Measurements from ENCODE around the gene FLT3LG. TPM values are rescaled to one million over a fixed set of nuclear protein-coding genes. Genes with fewer than 3 reads are reported as not detected.

FLT3LG gene
- total and polyA plus RNA-seq, 2 experiments from 2014 or later, result 1.3 to 4.6 TPM

- H3K4me3 ChIP-seq, result no peak overlapping the region
- no peak overlapping the region for H3K27ac ChIP-seq
- H3K36me3 ChIP-seq (ENCODE audit: low read depth), result peaks cover 44% of the 10 kb centered on the region
- no peaks in the 10 kb centered on the region for H4K20me1 ChIP-seq (ENCODE audit: insufficient read depth)
- peaks cover 55% of the 10 kb centered on the region for H3K79me2 ChIP-seq (ENCODE audit: insufficient read depth)
- peaks cover 9% of the 10 kb centered on the region for H3K4me1 ChIP-seq (ENCODE audit: insufficient read depth)
- H3K9me2 ChIP-seq (ENCODE audit: insufficient read depth), result no peaks in the 10 kb centered on the region
- no peak for TF ChIP-seq EZH2phosphoT487 (IDR thresholded peaks at IDR 0.05; ENCODE audit: insufficient read depth, low read depth)
- no peak for TF ChIP-seq EZH2 (IDR thresholded peaks at IDR 0.05; ENCODE audit: insufficient read depth, poor library complexity, severe bottlenecking)
- H2AFZ ChIP-seq, result no peak overlapping the region
- no peak for DNase-seq
- WGBS, 2 experiments (ENCODE audit: low coverage in 1 of 2, low lambda C conversion rate in 2 of 2, missing lambda C conversion rate in 2 of 2), result 93 to 100% methylated on average over 4 to 8 of the region's 8 CpGs
- H3K9ac ChIP-seq, result no peak overlapping the region
- no peaks in the 10 kb centered on the region for H3K27me3 ChIP-seq (replicated peaks; ENCODE audit: insufficient read depth)
- in situ Hi-C loops (cut with MboI), result no loop called here
- peaks cover 20% of the 10 kb centered on the region for H3F3A ChIP-seq (ENCODE audit: insufficient read depth)
- no peaks in the 10 kb centered on the region for H3K9me3 ChIP-seq (ENCODE audit: low read depth)
- H3K4me2 ChIP-seq (ENCODE audit: unreplicated experiment), result no peak overlapping the region
Observed at GRCh38 chr19:49534632-49535385, 60.8 kb downstream of the FLT3LG start.

MicroRNAs encoded within 50 kb of the gene (microRNA counts, 767-probe panel; counts per million panel counts)
- 447 counts per million, percentile 86 among the panel's probes with 10 or more counts for microRNA hsa-miR-150-5p

Small RNA genes within 50 kb of the gene (microRNA-seq; reads per million reads assigned to microRNA genes)
- gene MIR150 (ENCODE audit: borderline number of aligned reads), result not detected

Small RNA genes within 50 kb of the gene (small RNA-seq; reads per million reads assigned to genes)
- gene COX6CP7 (ENCODE audit: low read depth, low replicate concordance) (not detected), gene MIR150 (ENCODE audit: low read depth, low replicate concordance) (not detected), gene SNORD32A (ENCODE audit: low read depth, low replicate concordance) (not detected), gene SNORD33 (ENCODE audit: low read depth, low replicate concordance) (not detected), gene SNORD34 (ENCODE audit: low read depth, low replicate concordance) (not detected), gene SNORD35A (ENCODE audit: low read depth, low replicate concordance) (not detected), gene SNORD35B (ENCODE audit: low read depth, low replicate concordance) (not detected)

Other genes starting within 250 kb of the FLT3LG start
- gene SLC6A16, start 149.0 kb upstream of the FLT3LG start, total RNA-seq (2014; rRNA removed; shearing (Covaris generic)), result 0.51 TPM in 1 of 2 replicates, not detected in the other
- gene SLC6A16, start 149.0 kb upstream of the FLT3LG start, polyA plus RNA-seq (2016; fragmentation: Nextera tagmentation; extraction: Ambion mirVana), result 0.40 TPM in 1 of 2 replicates, not detected in the other
- not detected in 2 replicates for gene CD37, start 138.8 kb upstream of the FLT3LG start, total RNA-seq (2014; rRNA removed; shearing (Covaris generic))
- gene CD37, start 138.8 kb upstream of the FLT3LG start, polyA plus RNA-seq (2016; fragmentation: Nextera tagmentation; extraction: Ambion mirVana), result 1.8 and 2.4 TPM in 2 replicates
- gene TEAD2, start 111.8 kb upstream of the FLT3LG start, total RNA-seq (2014; rRNA removed; shearing (Covaris generic)), result 13.9 and 18.7 TPM in 2 replicates
- 7.1 and 7.8 TPM in 2 replicates for gene TEAD2, start 111.8 kb upstream of the FLT3LG start, polyA plus RNA-seq (2016; fragmentation: Nextera tagmentation; extraction: Ambion mirVana)
- 0.63 TPM in 1 of 2 replicates, not detected in the other for gene DKKL1, start 110.3 kb upstream of the FLT3LG start, total RNA-seq (2014; rRNA removed; shearing (Covaris generic))
- 0.30 TPM in 1 of 2 replicates, not detected in the other for gene DKKL1, start 110.3 kb upstream of the FLT3LG start, polyA plus RNA-seq (2016; fragmentation: Nextera tagmentation; extraction: Ambion mirVana)
- gene KASH5, start 86.0 kb upstream of the FLT3LG start, total RNA-seq (2014; rRNA removed; shearing (Covaris generic)), result not detected in 2 replicates
- gene KASH5, start 86.0 kb upstream of the FLT3LG start, polyA plus RNA-seq (2016; fragmentation: Nextera tagmentation; extraction: Ambion mirVana), result not detected in 2 replicates
- gene PTH2, start 50.8 kb upstream of the FLT3LG start, total RNA-seq (2014; rRNA removed; shearing (Covaris generic)), result not detected in 2 replicates
- not detected in 2 replicates for gene PTH2, start 50.8 kb upstream of the FLT3LG start, polyA plus RNA-seq (2016; fragmentation: Nextera tagmentation; extraction: Ambion mirVana)
- not detected in 2 replicates for gene GFY, start 48.8 kb upstream of the FLT3LG start, total RNA-seq (2014; rRNA removed; shearing (Covaris generic))
- not detected in 2 replicates for gene GFY, start 48.8 kb upstream of the FLT3LG start, polyA plus RNA-seq (2016; fragmentation: Nextera tagmentation; extraction: Ambion mirVana)
- gene SLC17A7, start 32.7 kb upstream of the FLT3LG start, total RNA-seq (2014; rRNA removed; shearing (Covaris generic)), result not detected in 2 replicates
- gene SLC17A7, start 32.7 kb upstream of the FLT3LG start, polyA plus RNA-seq (2016; fragmentation: Nextera tagmentation; extraction: Ambion mirVana), result not detected in 2 replicates
- 68.0 and 90.2 TPM in 2 replicates for gene PIH1D1, start 22.4 kb upstream of the FLT3LG start, total RNA-seq (2014; rRNA removed; shearing (Covaris generic))
- gene PIH1D1, start 22.4 kb upstream of the FLT3LG start, polyA plus RNA-seq (2016; fragmentation: Nextera tagmentation; extraction: Ambion mirVana), result 73.5 and 79.9 TPM in 2 replicates
- 30.4 and 43.8 TPM in 2 replicates for gene ALDH16A1, start 21.0 kb upstream of the FLT3LG start, total RNA-seq (2014; rRNA removed; shearing (Covaris generic))
- 9.0 and 9.4 TPM in 2 replicates for gene ALDH16A1, start 21.0 kb upstream of the FLT3LG start, polyA plus RNA-seq (2016; fragmentation: Nextera tagmentation; extraction: Ambion mirVana)
- 1,590 and 2,272 TPM in 2 replicates for gene RPL13A, start 13.4 kb downstream of the FLT3LG start, total RNA-seq (2014; rRNA removed; shearing (Covaris generic))
- gene RPL13A, start 13.4 kb downstream of the FLT3LG start, polyA plus RNA-seq (2016; fragmentation: Nextera tagmentation; extraction: Ambion mirVana), result 893 and 894 TPM in 2 replicates
- gene RPS11, start 22.2 kb downstream of the FLT3LG start, total RNA-seq (2014; rRNA removed; shearing (Covaris generic)), result 1,666 and 2,372 TPM in 2 replicates
- gene RPS11, start 22.2 kb downstream of the FLT3LG start, polyA plus RNA-seq (2016; fragmentation: Nextera tagmentation; extraction: Ambion mirVana), result 813 and 832 TPM in 2 replicates
- gene FCGRT, start 38.4 kb downstream of the FLT3LG start, total RNA-seq (2014; rRNA removed; shearing (Covaris generic)), result 65.4 and 75.3 TPM in 2 replicates
- gene FCGRT, start 38.4 kb downstream of the FLT3LG start, polyA plus RNA-seq (2016; fragmentation: Nextera tagmentation; extraction: Ambion mirVana), result 89.9 and 98.4 TPM in 2 replicates
- 570 and 656 TPM in 2 replicates for gene RCN3, start 53.8 kb downstream of the FLT3LG start, total RNA-seq (2014; rRNA removed; shearing (Covaris generic))
- 779 and 813 TPM in 2 replicates for gene RCN3, start 53.8 kb downstream of the FLT3LG start, polyA plus RNA-seq (2016; fragmentation: Nextera tagmentation; extraction: Ambion mirVana)
- 46.0 and 53.2 TPM in 2 replicates for gene NOSIP, start 106.3 kb downstream of the FLT3LG start, total RNA-seq (2014; rRNA removed; shearing (Covaris generic))
- 78.7 and 84.3 TPM in 2 replicates for gene NOSIP, start 106.3 kb downstream of the FLT3LG start, polyA plus RNA-seq (2016; fragmentation: Nextera tagmentation; extraction: Ambion mirVana)
- not detected in 2 replicates for gene PRRG2, start 107.1 kb downstream of the FLT3LG start, total RNA-seq (2014; rRNA removed; shearing (Covaris generic))
- 0.13 and 0.18 TPM in 2 replicates for gene PRRG2, start 107.1 kb downstream of the FLT3LG start, polyA plus RNA-seq (2016; fragmentation: Nextera tagmentation; extraction: Ambion mirVana)
- 2.7 and 2.9 TPM in 2 replicates for gene PRR12, start 117.0 kb downstream of the FLT3LG start, total RNA-seq (2014; rRNA removed; shearing (Covaris generic))
- 0.85 and 0.86 TPM in 2 replicates for gene PRR12, start 117.0 kb downstream of the FLT3LG start, polyA plus RNA-seq (2016; fragmentation: Nextera tagmentation; extraction: Ambion mirVana)
- gene RRAS, start 165.9 kb downstream of the FLT3LG start, total RNA-seq (2014; rRNA removed; shearing (Covaris generic)), result 61.0 and 116 TPM in 2 replicates
- 337 and 347 TPM in 2 replicates for gene RRAS, start 165.9 kb downstream of the FLT3LG start, polyA plus RNA-seq (2016; fragmentation: Nextera tagmentation; extraction: Ambion mirVana)
- 18.6 and 28.7 TPM in 2 replicates for gene SCAF1, start 168.0 kb downstream of the FLT3LG start, total RNA-seq (2014; rRNA removed; shearing (Covaris generic))
- 8.4 and 8.5 TPM in 2 replicates for gene SCAF1, start 168.0 kb downstream of the FLT3LG start, polyA plus RNA-seq (2016; fragmentation: Nextera tagmentation; extraction: Ambion mirVana)
- 50.0 and 55.6 TPM in 2 replicates for gene IRF3, start 191.6 kb downstream of the FLT3LG start, total RNA-seq (2014; rRNA removed; shearing (Covaris generic))
- gene IRF3, start 191.6 kb downstream of the FLT3LG start, polyA plus RNA-seq (2016; fragmentation: Nextera tagmentation; extraction: Ambion mirVana), result 28.6 and 28.8 TPM in 2 replicates
- gene BCL2L12, start 191.7 kb downstream of the FLT3LG start, total RNA-seq (2014; rRNA removed; shearing (Covaris generic)), result 4.3 and 9.5 TPM in 2 replicates
- gene BCL2L12, start 191.7 kb downstream of the FLT3LG start, polyA plus RNA-seq (2016; fragmentation: Nextera tagmentation; extraction: Ambion mirVana), result 16.6 and 16.7 TPM in 2 replicates
- 192 and 225 TPM in 2 replicates for gene PRMT1, start 203.1 kb downstream of the FLT3LG start, total RNA-seq (2014; rRNA removed; shearing (Covaris generic))
- 164 and 173 TPM in 2 replicates for gene PRMT1, start 203.1 kb downstream of the FLT3LG start, polyA plus RNA-seq (2016; fragmentation: Nextera tagmentation; extraction: Ambion mirVana)
- 0.25 TPM in 1 of 2 replicates, not detected in the other for gene ADM5, start 215.4 kb downstream of the FLT3LG start, total RNA-seq (2014; rRNA removed; shearing (Covaris generic))
- 0.10 TPM in 1 of 2 replicates, not detected in the other for gene ADM5, start 215.4 kb downstream of the FLT3LG start, polyA plus RNA-seq (2016; fragmentation: Nextera tagmentation; extraction: Ambion mirVana)
- gene CPT1C, start 216.9 kb downstream of the FLT3LG start, total RNA-seq (2014; rRNA removed; shearing (Covaris generic)), result 11.7 and 16.6 TPM in 2 replicates
- 14.3 and 16.8 TPM in 2 replicates for gene CPT1C, start 216.9 kb downstream of the FLT3LG start, polyA plus RNA-seq (2016; fragmentation: Nextera tagmentation; extraction: Ambion mirVana)

All from GM23248 (cell line).